Epithelial cell of alveolus of lung (primary cell): ENCODE measurements around the gene CBY1. TPM values are rescaled to one million over a fixed set of nuclear protein-coding genes. Genes with fewer than 3 reads are reported as not detected.

ENCODE experiments used
- total RNA-seq: library from RNA; depleted of rRNA; stranded (reverse); fragments of >200 nt; gene quantifications from 2 replicates; pipeline ENCODE4 v1.2.1, GENCODE V29; 2015

The CBY1 gene
- 19.7 and 35.9 TPM in 2 replicates for total RNA-seq

DNA sequence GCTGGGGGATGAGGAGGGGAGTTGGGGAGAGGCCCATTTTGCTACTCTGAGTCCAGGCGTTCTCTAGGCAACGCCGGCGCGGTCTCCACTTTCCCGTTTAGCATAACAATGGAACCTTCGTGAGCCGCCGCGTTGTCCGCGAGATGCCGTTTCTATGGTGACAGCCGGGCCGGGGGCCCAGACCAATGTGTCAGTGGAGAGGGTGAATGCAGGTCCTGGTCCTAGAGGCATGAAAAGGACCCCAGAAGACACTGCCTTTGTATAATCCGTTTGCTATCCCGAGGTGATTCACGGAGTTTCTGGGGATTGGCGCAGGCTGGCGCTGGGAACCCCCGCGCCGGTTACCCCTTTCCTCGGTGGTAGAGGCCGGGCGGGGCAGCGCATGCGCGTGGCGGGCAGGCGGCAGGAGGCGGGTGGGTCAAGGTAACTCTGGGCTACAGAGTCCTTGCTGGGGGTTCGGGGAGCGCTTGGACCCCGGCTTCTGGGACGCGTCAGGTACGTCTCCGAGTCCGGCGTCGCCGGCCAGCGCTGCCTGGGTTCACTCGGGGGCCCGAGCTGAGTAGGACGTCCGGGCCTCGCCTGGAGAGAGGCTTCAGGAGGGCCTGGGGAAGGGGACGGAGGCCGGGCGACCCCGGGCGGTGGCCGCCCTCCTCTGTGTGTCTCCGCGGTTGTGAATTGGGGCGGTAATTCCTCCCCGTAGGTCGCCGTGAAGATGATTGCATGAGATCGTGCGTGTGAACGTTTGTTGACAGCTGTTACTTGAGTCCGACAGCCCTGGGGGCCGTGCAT, at the start of gene CBY1, which contains the start of gene FAM227A:
TSS of gene CBY1 (plus strand) at position 383 of the 789 bp plus-strand sequence. CDS start 11,417 bp downstream, outside the sequence.
TSS of gene FAM227A (minus strand) at position 137 of the 789 bp plus-strand sequence. CDS start 6,224 bp downstream, outside the sequence.

DNA sequence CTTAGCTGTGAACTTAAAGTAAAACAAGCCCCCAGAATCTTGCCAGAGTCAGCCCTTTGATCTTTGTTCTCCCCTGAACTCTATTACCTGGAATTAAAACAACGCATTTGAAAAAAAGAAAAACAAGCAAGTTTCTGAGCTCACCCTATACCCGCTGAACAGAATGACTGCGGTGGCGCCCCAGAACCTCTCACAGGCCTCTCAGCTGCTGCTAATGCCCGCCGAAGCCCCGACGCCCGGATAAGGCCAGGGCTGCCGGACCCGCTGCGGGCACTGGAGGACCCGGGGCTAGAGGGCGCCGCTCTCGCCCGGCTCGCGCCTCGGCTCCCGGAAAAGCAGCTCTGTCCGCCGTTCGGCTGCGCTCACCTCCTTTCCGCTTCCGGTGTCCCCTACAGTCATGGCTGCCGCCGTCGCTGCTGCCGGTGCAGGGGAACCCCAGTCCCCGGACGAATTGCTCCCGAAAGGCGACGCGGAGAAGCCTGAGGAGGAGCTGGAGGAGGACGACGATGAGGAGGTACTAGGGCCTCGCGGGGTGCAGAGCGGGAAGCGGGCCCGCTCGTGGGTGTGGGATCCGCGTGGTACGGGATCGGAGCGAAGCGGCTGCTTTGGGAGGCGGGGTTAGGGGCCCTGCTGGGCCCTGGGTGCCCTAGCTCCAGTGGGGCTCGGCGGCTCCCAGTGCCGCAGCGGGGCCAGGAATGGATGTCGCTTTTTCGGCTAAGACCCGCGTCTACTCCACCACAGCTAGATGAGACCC, 25.3 kb downstream of the CBY1 start, which contains the start of gene TOMM22:
TSS of gene TOMM22 (plus strand) at position 376 of the 754 bp plus-strand sequence. CDS start at position 398, 22 bp downstream.

DNA sequence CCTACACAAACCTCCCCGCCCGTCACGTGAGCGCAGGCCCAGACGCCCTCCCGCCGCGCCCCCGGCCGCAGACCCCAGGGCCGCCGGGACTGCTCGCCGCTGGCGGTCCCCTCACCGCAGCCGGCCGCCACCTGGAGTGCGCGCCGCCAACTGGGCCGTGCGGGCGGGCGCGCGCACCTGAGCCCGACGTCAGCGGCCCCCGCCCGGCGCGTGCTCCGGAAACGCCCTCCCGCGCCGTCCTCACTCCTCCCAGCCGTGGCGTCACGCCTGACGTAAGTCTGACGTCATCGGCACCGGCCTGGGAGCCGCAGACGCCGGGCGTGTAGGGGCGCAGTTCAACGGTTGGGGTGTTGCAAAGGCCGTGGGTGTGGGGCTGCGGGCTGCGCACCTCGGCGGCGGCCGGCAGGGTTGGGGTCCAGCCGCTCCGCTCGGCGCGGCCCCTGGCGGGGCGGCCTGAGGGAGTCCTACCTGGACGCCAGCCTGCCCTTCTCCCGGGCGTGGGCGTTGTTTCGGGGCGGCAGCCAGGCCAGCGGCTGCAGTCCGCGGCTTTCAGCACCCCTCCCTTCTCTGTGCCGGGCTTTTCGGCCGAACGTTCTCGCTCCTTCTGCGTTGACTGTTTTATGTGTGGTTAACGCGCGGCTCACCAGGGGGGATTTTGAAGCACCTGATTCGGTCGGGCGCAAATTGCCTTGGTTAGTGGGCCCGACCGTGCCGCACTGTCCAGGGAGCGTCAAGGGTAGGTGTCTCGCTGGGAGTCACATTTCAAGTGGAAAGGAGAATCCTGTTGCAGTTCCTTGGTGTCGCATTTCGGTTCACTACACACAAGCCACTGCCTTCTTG, 44.6 kb downstream of the CBY1 start, which contains the start of gene JOSD1:
TSS of gene JOSD1 (minus strand) at position 155 of the 840 bp plus-strand sequence. CDS start 956 bp downstream, outside the sequence.

DNA sequence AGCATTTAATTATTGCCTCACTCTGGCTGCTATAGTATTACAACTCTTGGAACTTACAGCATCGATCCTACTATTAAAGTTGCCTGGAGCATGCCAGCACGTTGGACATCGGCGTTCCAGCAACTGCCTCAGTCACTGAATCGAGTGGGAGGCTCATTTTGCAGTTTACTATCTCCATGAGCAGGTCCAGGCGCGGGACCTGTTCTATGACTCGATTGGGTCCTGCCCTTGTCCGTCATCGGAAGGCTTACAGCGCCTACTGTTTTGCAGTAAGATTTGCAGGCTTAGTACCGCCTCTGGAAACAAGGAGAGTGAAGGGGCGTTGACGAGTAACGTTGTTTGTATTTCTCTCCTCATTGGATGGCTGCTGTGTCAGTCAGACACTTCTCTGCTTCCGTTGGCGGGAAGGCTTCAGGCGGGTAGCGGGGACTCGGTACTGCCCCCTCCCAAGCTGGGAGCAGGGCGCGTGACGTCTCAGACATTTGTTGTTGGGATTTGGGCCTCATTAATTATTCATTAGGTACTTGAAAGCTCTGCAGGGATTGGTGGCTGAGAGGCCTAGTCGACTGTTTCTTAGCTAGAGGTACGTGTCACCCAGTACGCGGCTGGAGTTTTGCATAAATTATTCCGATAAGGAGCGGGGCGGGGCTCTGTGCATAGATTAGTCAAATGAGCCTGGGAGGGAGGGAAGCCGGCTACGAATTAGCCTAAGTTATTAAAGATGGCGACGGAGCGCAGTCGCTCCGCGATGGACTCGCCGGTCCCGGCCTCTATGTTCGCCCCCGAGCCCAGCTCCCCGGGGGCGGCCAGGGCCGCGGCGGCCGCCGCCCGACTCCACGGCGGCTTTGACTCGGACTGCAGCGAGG, 49.0 kb downstream of the CBY1 start, which contains the start of gene GTPBP1:
TSS of gene GTPBP1 (plus strand) at position 710 of the 866 bp plus-strand sequence. CDS start at position 722, 12 bp downstream.

Other genes starting within 250 kb of the CBY1 start
- 0.08 TPM in 1 of 2 replicates, not detected in the other for gene KCNJ4, start 201.4 kb upstream of the CBY1 start, total RNA-seq
- 64.3 and 146 TPM in 2 replicates for gene KDELR3, start 188.5 kb upstream of the CBY1 start, total RNA-seq
- gene DDX17, start 150.3 kb upstream of the CBY1 start, total RNA-seq, result 213 and 320 TPM in 2 replicates
- 1.0 and 1.9 TPM in 2 replicates for gene DMC1, start 86.5 kb upstream of the CBY1 start, total RNA-seq
- gene FAM227A, start 246 bp upstream of the CBY1 start, total RNA-seq, result 0.48 and 0.52 TPM in 2 replicates
- gene TOMM22, start 25.3 kb downstream of the CBY1 start, total RNA-seq, result 34.3 and 80.5 TPM in 2 replicates
- gene JOSD1, start 44.3 kb downstream of the CBY1 start, total RNA-seq, result 35.2 and 72.5 TPM in 2 replicates
- gene GTPBP1, start 49.3 kb downstream of the CBY1 start, total RNA-seq, result 22.9 and 31.8 TPM in 2 replicates
- gene SUN2, start 99.4 kb downstream of the CBY1 start, total RNA-seq, result 74.7 and 80.8 TPM in 2 replicates
- gene DNAL4, start 137.5 kb downstream of the CBY1 start, total RNA-seq, result 21.1 and 33.5 TPM in 2 replicates
- 0.78 and 4.4 TPM in 2 replicates for gene NPTXR, start 187.4 kb downstream of the CBY1 start, total RNA-seq
- gene CBX6, start 215.6 kb downstream of the CBY1 start, total RNA-seq, result 51.2 and 56.5 TPM in 2 replicates